Fibroblast of mammary gland (primary cell): ENCODE results near the gene SPPL3.
A peak's percentile ranks its signal among the peaks of the same experiment; 100 is the strongest.

Experiments
- DNase-seq: peaks from one replicate; pipeline ENCODE4 v3.0.0-alpha.2; 2010; ENCODE audit warnings: low read depth
- H3K4me3 ChIP-seq: 2 replicates; pipeline ENCODE4 v1.5.1; 2011; ENCODE audit warnings: low read depth, mild to moderate bottlenecking, low read length, moderate library complexity; ENCODE audit not compliant: control insufficient read depth
- CTCF ChIP-seq: conservative IDR thresholded peaks from 2 replicates; pipeline ENCODE4 v1.5.1; 2011; ENCODE audit warnings: low read depth, low read length, inconsistent platforms; ENCODE audit not compliant: control insufficient read depth, insufficient read depth

The SPPL3 gene

GRCh38 chr12:120740871-120741270 lies 163.3 kb downstream of the SPPL3 start:
- no peak for TF ChIP-seq CTCF
- no peak overlapping the region for H3K4me3 ChIP-seq
- no peak for DNase-seq

- H3K4me3 ChIP-seq, result no peak overlapping the region
- DNase-seq, result no peak
- TF ChIP-seq CTCF, result no peak
These were observed 164.1 kb downstream of the SPPL3 start for GRCh38 chr12:120739821-120740613.

GRCh38 chr12:120739031-120739762 lies 165.0 kb downstream of the SPPL3 start:
- no peak for TF ChIP-seq CTCF
- no peak for DNase-seq
- H3K4me3 ChIP-seq, result no peak overlapping the region

GRCh38 chr12:120738252-120739030 lies 165.7 kb downstream of the SPPL3 start:
- no peak overlapping the region for H3K4me3 ChIP-seq
- no peak for TF ChIP-seq CTCF
- no peak for DNase-seq

GRCh38 chr12:120737557-120738251 lies 166.5 kb downstream of the SPPL3 start:
- TF ChIP-seq CTCF, result peak; percentile 18
- no peak for DNase-seq
- H3K4me3 ChIP-seq, result no peak overlapping the region
